ENCODE measurements around the gene PLEKHH2.

The PLEKHH2 gene

DNA sequence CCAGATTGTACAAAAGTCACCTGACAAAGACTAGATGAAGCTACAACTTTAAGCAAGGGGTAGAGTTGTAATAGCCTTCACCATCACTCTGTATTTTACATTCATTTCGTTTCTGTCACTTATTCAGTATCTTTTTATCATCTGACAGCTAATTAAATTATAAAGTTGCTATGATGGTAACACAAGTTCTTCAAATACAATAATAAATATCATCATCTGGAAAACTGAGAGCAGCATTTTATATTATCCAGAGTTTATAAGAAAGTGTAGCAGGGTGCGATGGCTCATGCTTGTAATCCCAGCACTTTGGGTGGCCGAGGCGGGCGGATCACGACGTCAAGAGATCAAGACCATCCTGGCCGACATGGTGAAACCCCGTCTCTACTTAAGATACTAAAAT lies 157.9 kb downstream of the PLEKHH2 start:
- no peak for DNase-seq (ENCODE audit: low read depth)
- no peak for TF ChIP-seq CTCF (IDR thresholded peaks at IDR 0.05; ENCODE audit: low read depth, low read length, missing control alignments)
- in situ Hi-C loops (cut with HindIII; ENCODE audit: low sequenced_read_pairs) = no loop called here
- no peak overlapping the region for H3K4me3 ChIP-seq (ENCODE audit: low read depth, low read length)

- no peak for TF ChIP-seq CTCF (IDR thresholded peaks at IDR 0.05; ENCODE audit: low read depth, low read length, missing control alignments)
- H3K4me3 ChIP-seq (ENCODE audit: low read depth, low read length) = no peak overlapping the region
- no peak for DNase-seq (ENCODE audit: low read depth)
- in situ Hi-C loops (cut with HindIII; ENCODE audit: low sequenced_read_pairs) = no loop called here
These were observed 159.1 kb downstream of the PLEKHH2 start for GRCh38 chr2:43796206-43796605.

GRCh38 chr2:43798300-43798699 lies 161.2 kb downstream of the PLEKHH2 start:
- DNase-seq (ENCODE audit: low read depth) = no peak
- peak; percentile 7 for TF ChIP-seq CTCF (IDR thresholded peaks at IDR 0.05; ENCODE audit: low read depth, low read length, missing control alignments)

GRCh38 chr2:43800894-43801293 lies 163.8 kb downstream of the PLEKHH2 start:
- in situ Hi-C loops (cut with HindIII; ENCODE audit: low sequenced_read_pairs) = no loop called here
- no peak for TF ChIP-seq CTCF (IDR thresholded peaks at IDR 0.05; ENCODE audit: low read depth, low read length, missing control alignments)

More at GRCh38 chr2:43798300-43798699, 161.2 kb downstream of the PLEKHH2 start:
- H3K4me3 ChIP-seq (ENCODE audit: low read depth, low read length) = no peak overlapping the region
- in situ Hi-C loops (cut with HindIII; ENCODE audit: low sequenced_read_pairs) = no loop called here

GRCh38 chr2:43802135-43802534 lies 165.1 kb downstream of the PLEKHH2 start:
- in situ Hi-C loops (cut with HindIII; ENCODE audit: low sequenced_read_pairs) = no loop called here
- no peak overlapping the region for H3K4me3 ChIP-seq (ENCODE audit: low read depth, low read length)
- TF ChIP-seq CTCF (IDR thresholded peaks at IDR 0.05; ENCODE audit: low read depth, low read length, missing control alignments) = no peak
- no peak for DNase-seq (ENCODE audit: low read depth)

More at GRCh38 chr2:43800894-43801293, 163.8 kb downstream of the PLEKHH2 start:
- no peak for DNase-seq (ENCODE audit: low read depth)
- no peak overlapping the region for H3K4me3 ChIP-seq (ENCODE audit: low read depth, low read length)

DNA sequence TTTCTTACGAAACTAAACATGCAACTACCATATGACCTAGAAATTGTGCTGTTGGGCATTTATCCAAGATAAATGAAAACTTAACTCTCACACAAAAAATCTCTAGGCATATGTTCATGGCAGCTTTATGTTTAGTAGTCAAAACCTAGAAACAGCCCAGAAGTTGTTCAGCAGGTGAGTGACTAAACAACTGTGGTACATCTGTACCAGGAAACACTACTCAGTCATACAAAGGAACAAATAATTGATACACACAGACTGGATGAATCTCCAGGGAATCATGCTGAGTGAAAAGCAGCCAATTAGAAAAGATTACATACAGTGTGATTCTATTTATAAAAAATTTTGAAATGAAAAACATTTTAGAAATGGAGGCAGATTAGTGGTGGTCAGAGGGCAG lies 166.1 kb downstream of the PLEKHH2 start:
- in situ Hi-C loops (cut with HindIII; ENCODE audit: low sequenced_read_pairs) = no loop called here
- DNase-seq (ENCODE audit: low read depth) = no peak
- no peak for TF ChIP-seq CTCF (IDR thresholded peaks at IDR 0.05; ENCODE audit: low read depth, low read length, missing control alignments)
- H3K4me3 ChIP-seq (ENCODE audit: low read depth, low read length) = no peak overlapping the region

- no peak overlapping the region for H3K4me3 ChIP-seq (ENCODE audit: low read depth, low read length)
- in situ Hi-C loops (cut with HindIII; ENCODE audit: low sequenced_read_pairs) = no loop called here
- TF ChIP-seq CTCF (IDR thresholded peaks at IDR 0.05; ENCODE audit: low read depth, low read length, missing control alignments) = no peak
- DNase-seq (ENCODE audit: low read depth) = no peak
These were observed 169.6 kb downstream of the PLEKHH2 start for GRCh38 chr2:43806719-43807031.

Data from astrocyte of the cerebellum (primary cell).